IMR-90 (cell line): ENCODE results near the gene THSD8. TPM values are rescaled to one million over a fixed set of nuclear protein-coding genes. Genes with fewer than 3 reads are reported as not detected.

Source experiments
- ATAC-seq: fragments of 200-7000 bp; cut with Tn5 transposase; 2 replicates; pipeline ENCODE4 v1.9.1; 2020; ENCODE audit warnings: low read depth, mild to moderate bottlenecking, moderate library complexity
- BruUV-seq: library from RNA; stranded (reverse); fragments of 400-500 nt; replicated peaks from 2 replicates; lab custom pipeline; 2021; lab: Mats Ljungman, UMichigan
- CTCF ChIA-PET: fragments of 300-600 bp; formaldehyde crosslinking; extraction: SDS; loops from one replicate; lab custom pipeline; 2021; ENCODE audit warnings: antibody characterized with exemption; lab: Yijun Ruan, JAX
- POLR2A ChIA-PET: fragments of 300-600 bp; sonication (Branson Sonifier 250); formaldehyde crosslinking; loops from one replicate; lab custom pipeline; 2022; ENCODE audit warnings: antibody characterized with exemption; ENCODE audit not compliant: unreplicated experiment; lab: Charles Lee
- DNase-seq: peaks from one replicate; pipeline ENCODE4 v3.0.0; 2013
- H2AFZ ChIP-seq: replicated peaks from 2 replicates; pipeline ENCODE3; 2013; ENCODE audit warnings: low read length, mild to moderate bottlenecking; ENCODE audit not compliant: poor library complexity
- H2AK5ac ChIP-seq: 2 replicates; pipeline ENCODE4 v1.6.1; 2013; ENCODE audit warnings: low read depth, low read length, inconsistent platforms
- H2AK9ac ChIP-seq: replicated peaks from 2 replicates; pipeline ENCODE3; 2013; ENCODE audit warnings: mild to moderate bottlenecking, low read depth, low read length, moderate library complexity; ENCODE audit not compliant: poor library complexity
- H2BK120ac ChIP-seq: 2 replicates; pipeline ENCODE4 v1.6.1; 2013; ENCODE audit warnings: low read depth, low read length, inconsistent platforms
- H2BK15ac ChIP-seq: 3 replicates; pipeline ENCODE4 v1.6.1; 2013; ENCODE audit warnings: low read depth, low read length, inconsistent platforms
- H2BK20ac ChIP-seq: 2 replicates; pipeline ENCODE4 v1.6.1; 2013; ENCODE audit warnings: low read depth, mild to moderate bottlenecking, inconsistent platforms, low read length, moderate library complexity
- H2BK5ac ChIP-seq: 2 replicates; pipeline ENCODE4 v1.6.1; 2013; ENCODE audit warnings: mild to moderate bottlenecking, low read depth, low read length, inconsistent platforms; ENCODE audit not compliant: poor library complexity, severe bottlenecking
- H3K14ac ChIP-seq: replicated peaks from 2 replicates; pipeline ENCODE4 v1.6.1; 2013; ENCODE audit warnings: low read depth, low read length, inconsistent platforms
- H3K18ac ChIP-seq: 2 replicates; pipeline ENCODE4 v1.6.1; 2013; ENCODE audit warnings: low read depth, low read length, control low read depth
- H3K23ac ChIP-seq: 2 replicates; pipeline ENCODE4 v1.6.1; 2013; ENCODE audit warnings: low read depth, low read length, inconsistent platforms
- H3K27ac ChIP-seq: 2 replicates; pipeline ENCODE4 v1.5.1; 2013; ENCODE audit warnings: mild to moderate bottlenecking, control low read depth, low read length; ENCODE audit not compliant: insufficient read depth
- H3K27me3 ChIP-seq: 2 replicates; pipeline ENCODE4 v1.6.1; 2013; ENCODE audit warnings: low read length; ENCODE audit not compliant: control insufficient read depth, insufficient read depth
- H3K36me3 ChIP-seq: 2 replicates; pipeline ENCODE4 v1.6.1; 2013; ENCODE audit warnings: low read length, mixed read lengths; ENCODE audit not compliant: control insufficient read depth, insufficient read depth
- H3K4ac ChIP-seq: 2 replicates; pipeline ENCODE4 v1.6.1; 2013; ENCODE audit warnings: low read depth, low read length, inconsistent platforms
- H3K4me1 ChIP-seq: 2 replicates; pipeline ENCODE4 v1.6.1; 2013; ENCODE audit warnings: low read length, mixed read lengths; ENCODE audit not compliant: control insufficient read depth, insufficient read depth
- H3K4me2 ChIP-seq: 2 replicates; pipeline ENCODE4 v1.6.1; 2013; ENCODE audit warnings: low read depth, mild to moderate bottlenecking, control low read depth, low read length, moderate library complexity
- H3K4me3 ChIP-seq: 2 replicates; pipeline ENCODE4 v1.5.1; 2013; ENCODE audit warnings: low read depth, mild to moderate bottlenecking, control low read depth, low read length, moderate library complexity; ENCODE audit not compliant: insufficient read depth
- H3K56ac ChIP-seq: 2 replicates; pipeline ENCODE4 v1.6.1; 2013; ENCODE audit warnings: low read length, inconsistent platforms; ENCODE audit not compliant: insufficient read depth; ENCODE audit errors: extremely low read depth
- H3K79me1 ChIP-seq, 2 experiments: 2 replicates each; pipeline ENCODE4 v1.6.1; 2013; ENCODE audit warnings: low read length in 2 of 2, inconsistent platforms in 1 of 2, low read depth in 1 of 2
- H3K9ac ChIP-seq: 2 replicates; pipeline ENCODE4 v1.6.1; 2013; ENCODE audit warnings: low read depth, low read length, control low read depth
- H3K9me1 ChIP-seq: 2 replicates; pipeline ENCODE4 v1.6.1; 2013; ENCODE audit warnings: low read length, inconsistent platforms; ENCODE audit not compliant: insufficient read depth
- H3K9me3 ChIP-seq: 2 replicates; pipeline ENCODE4 v1.6.1; 2013; ENCODE audit warnings: low read length; ENCODE audit not compliant: control insufficient read depth, insufficient read depth
- H4K20me1 ChIP-seq: 2 replicates; pipeline ENCODE4 v1.6.1; 2013; ENCODE audit warnings: low read length, inconsistent platforms; ENCODE audit not compliant: insufficient read depth
- H4K5ac ChIP-seq: 2 replicates; pipeline ENCODE4 v1.6.1; 2013; ENCODE audit warnings: mild to moderate bottlenecking, low read depth, low read length, control low read depth
- H4K8ac ChIP-seq, 2 experiments: 2 replicates each; pipeline ENCODE4 v1.6.1; 2013; ENCODE audit warnings: low read depth in 2 of 2, low read length in 2 of 2, control low read depth in 1 of 2, inconsistent platforms in 1 of 2
- H4K91ac ChIP-seq: 2 replicates; pipeline ENCODE4 v1.6.1; 2013; ENCODE audit warnings: low read depth, low read length, inconsistent platforms; ENCODE audit not compliant: insufficient read depth
- BHLHE40 ChIP-seq: fragments of 150-350 bp; IDR thresholded peaks from 2 replicates; pipeline ENCODE4 v1.6.1; 2016; ENCODE audit warnings: mild to moderate bottlenecking, low read depth, low read length
- CEBPB ChIP-seq: IDR thresholded peaks from 2 replicates; pipeline ENCODE4 v1.6.1; 2012; ENCODE audit warnings: low read depth, low read length, improper control_type of control experiment
- CHD1 ChIP-seq: IDR thresholded peaks from 2 replicates; pipeline ENCODE4 v1.6.1; 2012; ENCODE audit warnings: low read depth, low read length, improper control_type of control experiment
- FOS ChIP-seq: fragments of 150-350 bp; IDR thresholded peaks from 2 replicates; pipeline ENCODE4 v1.6.1; 2016; ENCODE audit warnings: low read depth, low read length
- MAFK ChIP-seq: IDR thresholded peaks from 2 replicates; pipeline ENCODE4 v1.6.1; 2012; ENCODE audit warnings: low read depth, low read length, improper control_type of control experiment
- MAZ ChIP-seq: IDR thresholded peaks from 2 replicates; pipeline ENCODE4 v1.6.1; 2012; ENCODE audit warnings: low read depth, mild to moderate bottlenecking, low read length, improper control_type of control experiment, moderate library complexity, borderline replicate concordance
- POLR2A ChIP-seq: IDR thresholded peaks from 2 replicates; pipeline ENCODE4 v1.6.1; 2012; ENCODE audit warnings: mild to moderate bottlenecking, low read depth, low read length
- WGBS, 2 experiments: methylation state at CpG; one replicate each; pipeline versions ENCODE4 v1.1.5 to v1.1.7; 2013; ENCODE audit warnings: missing lambda C conversion rate in 2 of 2; ENCODE audit not compliant: insufficient read length in 1 of 2; ENCODE audit errors: extremely low coverage in 2 of 2; 5-methylcytosine and 5-hydroxymethylcytosine counted together
- dilution Hi-C: fragments of 300-500 bp; cut with HindIII; formaldehyde crosslinking; loops from one replicate; pipeline ENCODE4 v1.14.3; 2018; ENCODE audit warnings: low sequenced_read_pairs; ENCODE audit not compliant: unreplicated experiment
- in situ Hi-C: fragments of 300-500 bp; cut with MboI; formaldehyde crosslinking; loops from 3 replicates; pipeline ENCODE4 v1.14.3; 2019; ENCODE audit warnings: low sequenced_read_pairs, inconsistent platforms, mixed read lengths
- intact Hi-C: fragments of 100-400 bp; cut with micrococcal nuclease; formaldehyde crosslinking; loops from 2 replicates; pipeline ENCODE4 v1.10.0; 2022
- polyA plus RNA-seq, 3 experiments: library from polyadenylated mRNA; depleted of rRNA; stranded (reverse); fragments of >200 nt; gene quantifications; 2 replicates each; pipeline ENCODE4 v1.2.3, GENCODE V29; 2012; ENCODE audit warnings: low replicate concordance in 1 of 3
- total RNA-seq: library from RNA; depleted of rRNA; stranded (reverse); fragments of >200 nt; gene quantifications from 2 replicates; pipeline ENCODE4 v1.2.3, GENCODE V29; 2012
- TF ChIP-seq, protein P1 (sequence below): fragments of 150-350 bp; IDR thresholded peaks from 2 replicates; pipeline ENCODE4 v1.6.1; 2016; ENCODE audit warnings: low read depth, mild to moderate bottlenecking, low read length, moderate library complexity, borderline replicate concordance

Gene THSD8
- total and polyA plus RNA-seq, 2 of the 4 experiments (the other 2 are of a cell fraction) = 0.68 TPM; not detected in 1

DNA sequence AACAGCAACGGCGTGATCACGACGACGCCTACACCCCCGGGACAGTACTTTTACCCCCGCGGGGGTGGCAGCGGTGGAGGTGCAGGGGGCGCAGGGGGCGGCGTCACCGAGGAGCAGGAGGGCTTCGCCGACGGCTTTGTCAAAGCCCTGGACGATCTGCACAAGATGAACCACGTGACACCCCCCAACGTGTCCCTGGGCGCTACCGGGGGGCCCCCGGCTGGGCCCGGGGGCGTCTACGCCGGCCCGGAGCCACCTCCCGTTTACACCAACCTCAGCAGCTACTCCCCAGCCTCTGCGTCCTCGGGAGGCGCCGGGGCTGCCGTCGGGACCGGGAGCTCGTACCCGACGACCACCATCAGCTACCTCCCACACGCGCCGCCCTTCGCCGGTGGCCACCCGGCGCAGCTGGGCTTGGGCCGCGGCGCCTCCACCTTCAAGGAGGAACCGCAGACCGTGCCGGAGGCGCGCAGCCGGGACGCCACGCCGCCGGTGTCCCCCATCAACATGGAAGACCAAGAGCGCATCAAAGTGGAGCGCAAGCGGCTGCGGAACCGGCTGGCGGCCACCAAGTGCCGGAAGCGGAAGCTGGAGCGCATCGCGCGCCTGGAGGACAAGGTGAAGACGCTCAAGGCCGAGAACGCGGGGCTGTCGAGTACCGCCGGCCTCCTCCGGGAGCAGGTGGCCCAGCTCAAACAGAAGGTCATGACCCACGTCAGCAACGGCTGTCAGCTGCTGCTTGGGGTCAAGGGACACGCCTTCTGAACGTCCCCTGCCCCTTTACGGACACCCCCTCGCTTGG lies 9.6 kb upstream of the THSD8 start (continued):
- TF ChIP-seq CHD1 (peak; percentile 100), BHLHE40 (no peak)

DNA sequence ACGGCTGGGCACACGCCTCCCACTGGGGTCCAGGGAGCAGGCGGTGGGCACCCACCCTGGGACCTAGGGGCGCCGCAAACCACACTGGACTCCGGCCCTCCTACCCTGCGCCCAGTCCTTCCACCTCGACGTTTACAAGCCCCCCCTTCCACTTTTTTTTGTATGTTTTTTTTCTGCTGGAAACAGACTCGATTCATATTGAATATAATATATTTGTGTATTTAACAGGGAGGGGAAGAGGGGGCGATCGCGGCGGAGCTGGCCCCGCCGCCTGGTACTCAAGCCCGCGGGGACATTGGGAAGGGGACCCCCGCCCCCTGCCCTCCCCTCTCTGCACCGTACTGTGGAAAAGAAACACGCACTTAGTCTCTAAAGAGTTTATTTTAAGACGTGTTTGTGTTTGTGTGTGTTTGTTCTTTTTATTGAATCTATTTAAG lies 9.0 kb upstream of the THSD8 start:
- H4K20me1 ChIP-seq = peaks cover 20% of the 10 kb centered on the region
- BruUV-seq = no TSS peak
- peak overlapping the region; percentile 95 for H3K14ac ChIP-seq
- H2BK5ac ChIP-seq = peak overlapping the region; percentile 92
- H3K56ac ChIP-seq = peak overlapping the region; percentile 70
- H3K4ac ChIP-seq = peak overlapping the region; percentile 83
- H3K4me2 ChIP-seq = peak overlapping the region; percentile 88
- no peak overlapping the region for H2BK20ac ChIP-seq
- H2AK5ac ChIP-seq = peak overlapping the region; percentile 72
- TF ChIP-seq CHD1 (no peak), POLR2A (no peak), BHLHE40 (no peak), CEBPB (no peak), FOS (peak; percentile 44; the same call in 1 of the 2 replicates), MAFK (no peak), MAZ (peak; percentile 32; the same call in 1 of the 2 replicates)
- TF ChIP-seq, protein P1, sequence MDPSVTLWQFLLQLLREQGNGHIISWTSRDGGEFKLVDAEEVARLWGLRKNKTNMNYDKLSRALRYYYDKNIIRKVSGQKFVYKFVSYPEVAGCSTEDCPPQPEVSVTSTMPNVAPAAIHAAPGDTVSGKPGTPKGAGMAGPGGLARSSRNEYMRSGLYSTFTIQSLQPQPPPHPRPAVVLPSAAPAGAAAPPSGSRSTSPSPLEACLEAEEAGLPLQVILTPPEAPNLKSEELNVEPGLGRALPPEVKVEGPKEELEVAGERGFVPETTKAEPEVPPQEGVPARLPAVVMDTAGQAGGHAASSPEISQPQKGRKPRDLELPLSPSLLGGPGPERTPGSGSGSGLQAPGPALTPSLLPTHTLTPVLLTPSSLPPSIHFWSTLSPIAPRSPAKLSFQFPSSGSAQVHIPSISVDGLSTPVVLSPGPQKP = no peak
- H3K23ac ChIP-seq = peak overlapping the region; percentile 69
- no peaks in the 10 kb centered on the region; the same call in none of the 2 replicates for H3K9me1 ChIP-seq
- DNase-seq = no peak
- POLR2A ChIA-PET = interaction anchor here (0.6 to 2.4 kb wide), 5 partner anchors 10 to 243 kb away, joined by 3 to 11 read pairs (median 5); no protein-coding TSS in a partner anchor
- peak overlapping the region; percentile 10 to 88; a peak in 2 of 4 replicates for H4K8ac ChIP-seq
- peak overlapping the region; percentile 62; the same call in 1 of the 2 replicates for H4K5ac ChIP-seq
- peak overlapping the region; percentile 80 for H3K9ac ChIP-seq
- H3K4me3 ChIP-seq = peak overlapping the region; percentile 97
- peaks cover 19% of the 10 kb centered on the region for H3K4me1 ChIP-seq
- H3K79me1 ChIP-seq = peaks cover 0 to 39% of the 10 kb centered on the region in 2 experiments; a peak in 2 of 4 replicates
- intact Hi-C loops (no loop called here), in situ Hi-C loops (loop anchor here (25.0 kb wide), 1 partner anchor 1044 kb away; no protein-coding TSS in a partner anchor), dilution Hi-C loops (no loop called here)
- H3K27me3 ChIP-seq = no peaks in the 10 kb centered on the region
- peak overlapping the region; percentile 64; the same call in 1 of the 2 replicates for H3K18ac ChIP-seq
- peak overlapping the region; percentile 85 for H3K27ac ChIP-seq
- peak overlapping the region; percentile 17; the same call in 1 of the 2 replicates for H2BK120ac ChIP-seq
- H3K36me3 ChIP-seq = no peaks in the 10 kb centered on the region
- no peak overlapping the region for H2BK15ac ChIP-seq
- CTCF ChIA-PET = interaction anchor here (1.1 to 3.0 kb wide), 5 partner anchors 15 to 35 kb away, joined by 3 to 14 read pairs (median 8); no protein-coding TSS in a partner anchor
- H2AK9ac ChIP-seq = peak overlapping the region; percentile 97
- H2AFZ ChIP-seq = peak overlapping the region; percentile 81
- no peaks in the 10 kb centered on the region for H3K9me3 ChIP-seq
- no CpG with 5 or more reads among the region's 22 CpGs for WGBS, 2 experiments
- H4K91ac ChIP-seq = peak overlapping the region; percentile 64; the same call in 1 of the 2 replicates
- no peak for ATAC-seq
